Measurements from ENCODE around the gene UNC5A. TPM values are rescaled to one million over a fixed set of nuclear protein-coding genes. Genes with fewer than 3 reads are reported as not detected.

Gene UNC5A
- total RNA-seq, 4 donors from 2014 or later = 0.19 TPM; not detected in 3

DNA sequence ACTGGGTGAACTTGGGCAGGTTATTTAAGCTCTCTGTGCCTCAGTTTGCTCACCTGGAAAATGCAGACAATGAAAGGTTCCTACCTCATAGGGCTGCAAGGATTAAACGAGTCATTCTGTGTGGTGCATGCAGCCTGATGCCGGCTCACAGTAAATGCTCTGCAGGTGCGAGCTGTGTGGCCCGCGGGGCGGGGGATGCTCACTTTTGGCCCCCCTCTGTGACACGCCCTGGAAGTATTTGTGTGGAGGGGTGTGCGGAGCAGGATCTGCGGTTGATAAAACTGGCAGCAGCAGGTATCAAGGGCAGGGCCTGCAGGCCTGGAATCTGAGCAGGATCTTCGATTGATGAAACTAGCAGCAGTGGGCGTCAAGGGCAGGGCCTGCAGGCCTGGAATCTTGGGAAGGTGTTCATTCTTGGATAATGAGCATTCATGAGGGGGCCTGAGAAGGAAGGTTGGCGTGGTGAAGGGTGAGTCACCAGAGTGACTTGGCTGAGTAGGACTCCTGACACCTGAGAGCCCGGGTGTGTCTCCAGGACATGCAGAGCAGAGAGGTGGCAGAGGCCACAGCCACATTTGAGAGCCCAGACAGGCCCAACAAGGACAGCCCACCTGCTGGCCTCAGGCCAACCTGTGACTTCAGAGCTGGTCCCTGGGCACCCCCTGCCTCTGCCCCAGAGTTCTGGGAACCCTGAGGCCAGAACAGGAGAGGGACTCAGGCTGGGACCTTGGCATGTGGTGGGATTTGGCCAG is 11.9 kb downstream of the UNC5A start:
- Histone ChIP-seq H3K4me1 (peaks cover 0 to 23% (median 13%) of the 10 kb centered on the region in 3 donors), H3K27me3 (peaks cover 0 to 86% (median 8%) of the 10 kb centered on the region in 4 donors), H3K4me3 (no peak overlapping the region), H3K9me3 (no peaks in the 10 kb centered on the region), H3K36me3 (no peaks in the 10 kb centered on the region), H3K27ac (no peak overlapping the region)
- intact Hi-C loops (cut with DNase I) = no loop called here
- WGBS, 2 donors = 32 to 63% methylated on average over 10 to 13 of the region's 13 CpGs
- no peak for DNase-seq
- TF ChIP-seq, protein P1, sequence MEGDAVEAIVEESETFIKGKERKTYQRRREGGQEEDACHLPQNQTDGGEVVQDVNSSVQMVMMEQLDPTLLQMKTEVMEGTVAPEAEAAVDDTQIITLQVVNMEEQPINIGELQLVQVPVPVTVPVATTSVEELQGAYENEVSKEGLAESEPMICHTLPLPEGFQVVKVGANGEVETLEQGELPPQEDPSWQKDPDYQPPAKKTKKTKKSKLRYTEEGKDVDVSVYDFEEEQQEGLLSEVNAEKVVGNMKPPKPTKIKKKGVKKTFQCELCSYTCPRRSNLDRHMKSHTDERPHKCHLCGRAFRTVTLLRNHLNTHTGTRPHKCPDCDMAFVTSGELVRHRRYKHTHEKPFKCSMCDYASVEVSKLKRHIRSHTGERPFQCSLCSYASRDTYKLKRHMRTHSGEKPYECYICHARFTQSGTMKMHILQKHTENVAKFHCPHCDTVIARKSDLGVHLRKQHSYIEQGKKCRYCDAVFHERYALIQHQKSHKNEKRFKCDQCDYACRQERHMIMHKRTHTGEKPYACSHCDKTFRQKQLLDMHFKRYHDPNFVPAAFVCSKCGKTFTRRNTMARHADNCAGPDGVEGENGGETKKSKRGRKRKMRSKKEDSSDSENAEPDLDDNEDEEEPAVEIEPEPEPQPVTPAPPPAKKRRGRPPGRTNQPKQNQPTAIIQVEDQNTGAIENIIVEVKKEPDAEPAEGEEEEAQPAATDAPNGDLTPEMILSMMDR (IDR thresholded peaks at IDR 0.05) = no peak
- TF ChIP-seq POLR2A (IDR thresholded peaks at IDR 0.05) = no peak

- no peak for TF ChIP-seq POLR2A (IDR thresholded peaks at IDR 0.05)
- TF ChIP-seq, protein P1 (IDR thresholded peaks at IDR 0.05) = no peak
- Histone ChIP-seq H3K27me3 (peaks cover 0 to 79% (median 5%) of the 10 kb centered on the region in 4 donors), H3K9me3 (no peaks in the 10 kb centered on the region), H3K27ac (no peak overlapping the region), H3K4me1 (peaks cover 0 to 16% (median 7%) of the 10 kb centered on the region in 3 donors), H3K4me3 (no peak overlapping the region), H3K36me3 (no peaks in the 10 kb centered on the region)
- WGBS, 2 donors = 58 to 70% methylated on average over 16 to 21 of the region's 21 CpGs
- no peak for DNase-seq
- intact Hi-C loops (cut with DNase I) = no loop called here
Measured at GRCh38 chr5:176822793-176823481, 12.6 kb downstream of the UNC5A start.

GRCh38 chr5:176823869-176824412 is 13.6 kb downstream of the UNC5A start:
- Histone ChIP-seq H3K4me3 (no peak overlapping the region), H3K4me1 (peaks cover 0 to 10% (median 0%) of the 10 kb centered on the region in 3 donors), H3K27ac (no peak overlapping the region), H3K27me3 (peaks cover 0 to 69% (median 0%) of the 10 kb centered on the region in 4 donors), H3K9me3 (no peaks in the 10 kb centered on the region), H3K36me3 (no peaks in the 10 kb centered on the region)
- WGBS, 2 donors = 44 to 57% methylated on average over 1 to 4 of the region's 20 CpGs
- no peak for TF ChIP-seq POLR2A (IDR thresholded peaks at IDR 0.05)
- TF ChIP-seq, protein P1 (IDR thresholded peaks at IDR 0.05) = no peak
- intact Hi-C loops (cut with DNase I) = no loop called here
- DNase-seq = no peak

DNA sequence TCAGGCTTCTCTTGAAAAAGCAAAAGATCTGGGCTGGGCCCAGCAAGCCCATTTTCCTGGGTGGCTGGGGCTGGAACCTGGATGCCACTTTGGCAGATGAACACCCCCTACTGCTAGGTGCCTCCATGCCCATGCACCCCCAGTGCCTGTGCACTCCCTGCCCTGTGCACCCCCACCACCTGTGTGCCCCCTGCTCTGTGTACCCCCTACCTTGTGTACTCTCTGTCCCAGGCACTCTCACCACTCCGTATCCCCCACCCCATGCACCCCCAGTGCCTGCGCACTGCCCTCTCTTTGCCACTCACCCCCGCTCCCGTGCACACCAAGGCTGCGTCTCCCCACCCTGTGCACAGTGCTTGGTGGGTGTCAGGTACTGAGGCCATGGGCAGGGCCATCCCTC is 14.2 kb downstream of the UNC5A start:
- no peaks in the 10 kb centered on the region for H3K36me3 ChIP-seq
- H3K4me1 ChIP-seq = peaks cover 0 to 10% (median 0%) of the 10 kb centered on the region in 3 donors
- H3K27me3 ChIP-seq = peaks cover 0 to 62% (median 0%) of the 10 kb centered on the region in 4 donors
- H3K4me3 ChIP-seq = no peak overlapping the region
- intact Hi-C loops (cut with DNase I) = no loop called here
- no peak overlapping the region for H3K27ac ChIP-seq
- TF ChIP-seq, protein P1 (IDR thresholded peaks at IDR 0.05) = no peak
- TF ChIP-seq POLR2A (IDR thresholded peaks at IDR 0.05) = no peak
- no peak for DNase-seq
- 76 to 83% methylated on average over 2 to 5 of the region's 5 CpGs for WGBS, 2 donors
- H3K9me3 ChIP-seq = no peaks in the 10 kb centered on the region

DNA sequence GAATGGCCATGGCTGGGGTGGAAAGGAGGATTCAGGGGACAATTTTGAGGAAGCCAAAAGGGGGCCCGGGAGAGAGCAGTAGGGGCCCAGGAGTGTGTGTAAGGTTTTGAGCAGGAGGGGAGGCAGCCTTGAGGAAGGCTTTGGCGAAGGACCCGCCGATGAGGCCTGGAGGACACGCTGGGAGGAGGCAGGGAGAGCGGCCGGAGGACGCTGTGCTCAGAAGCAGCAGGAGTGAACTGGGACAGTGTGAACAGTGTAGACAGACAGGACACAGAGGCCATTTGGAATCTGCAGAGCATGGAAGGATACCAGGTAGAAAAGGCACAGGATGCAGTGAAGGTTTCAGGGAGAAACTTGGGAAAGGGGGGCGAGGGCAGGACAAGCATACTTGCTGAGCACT is 14.9 kb downstream of the UNC5A start:
- Histone ChIP-seq H3K4me3 (no peak overlapping the region), H3K27ac (no peak overlapping the region), H3K27me3 (peaks cover 0 to 56% (median 0%) of the 10 kb centered on the region in 4 donors), H3K4me1 (peaks cover 0 to 10% (median 0%) of the 10 kb centered on the region in 3 donors), H3K36me3 (no peaks in the 10 kb centered on the region), H3K9me3 (no peaks in the 10 kb centered on the region)
- no peak for DNase-seq
- intact Hi-C loops (cut with DNase I) = no loop called here
- TF ChIP-seq, protein P1 (IDR thresholded peaks at IDR 0.05) = no peak
- no peak for TF ChIP-seq POLR2A (IDR thresholded peaks at IDR 0.05)
- WGBS, 2 donors = 83 to 91% methylated on average over 9 of the region's 9 CpGs
